Stimulated activated CD8-positive, alpha-beta memory T cell treated with anti-CD3 and anti-CD28 coated beads, Interleukin-2, amount 100 ng/mL, for 48 hours (primary cell): ENCODE data around the gene S100A16.

Experiments used
- DNase-seq, 2 donors: peaks; one replicate each; pipeline ENCODE4 v3.0.0-alpha.2; 2020; ENCODE audit warnings: low read depth in 2 of 2

Gene S100A16

DNA sequence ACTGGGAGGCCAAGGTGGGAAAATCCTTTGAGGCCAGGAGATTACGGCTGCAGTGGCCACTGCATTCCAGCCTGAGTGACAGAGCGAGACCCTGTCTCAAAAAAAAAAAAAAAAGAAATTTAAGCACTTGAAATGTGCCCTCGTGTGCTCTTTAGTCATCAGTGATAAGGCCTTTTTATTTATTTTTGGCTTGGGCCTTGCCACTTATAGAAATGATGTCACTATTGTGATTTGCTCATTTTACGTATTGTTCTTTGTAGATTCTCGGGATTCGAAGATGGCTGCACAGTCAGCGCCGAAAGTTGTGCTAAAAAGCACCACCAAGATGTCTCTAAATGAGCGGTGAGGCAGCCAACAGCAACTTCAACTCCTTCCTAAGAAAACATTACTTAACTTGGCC, 23.4 kb upstream of the S100A16 start:
- DNase-seq: no peak

- no peak for DNase-seq
Measured at GRCh38 chr1:153635872-153636271, 22.9 kb upstream of the S100A16 start.

- peak; percentile 88 to 97 for DNase-seq
Measured at GRCh38 chr1:153633754-153634665, 21.1 kb upstream of the S100A16 start, which contains the start of gene CHTOP. TSS of gene CHTOP (plus strand) at chr1:153634066. CDS start at chr1:153636589, 2,523 bp downstream.

DNA sequence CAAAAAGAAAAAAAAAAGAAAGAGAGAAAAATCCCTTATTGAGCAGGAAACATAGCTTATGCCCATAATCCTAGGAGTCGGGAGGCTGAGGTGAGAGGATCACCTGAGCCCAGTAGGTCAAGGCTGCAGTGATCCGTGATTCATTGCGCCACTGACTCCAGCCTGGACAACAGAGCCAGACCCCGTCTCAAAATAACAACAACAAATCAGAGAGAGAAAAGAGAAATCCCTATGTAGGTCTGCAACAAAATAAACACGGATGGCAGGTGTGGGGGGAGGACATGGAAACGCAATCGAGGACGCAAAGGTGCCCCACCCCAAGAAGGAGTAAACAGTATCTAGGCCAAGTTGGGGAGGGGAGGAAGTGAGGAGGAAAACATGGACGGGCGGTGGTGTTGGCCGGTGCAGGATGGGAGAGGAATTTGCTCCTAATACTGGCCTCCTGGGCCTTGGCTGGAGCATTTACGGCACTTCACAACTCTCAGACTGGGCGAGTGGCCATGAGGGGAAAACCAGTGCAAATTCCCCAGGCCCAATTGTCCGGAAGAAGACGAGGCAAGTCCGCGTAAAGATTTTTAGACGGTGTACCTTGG, 20.3 kb upstream of the S100A16 start:
- DNase-seq: no peak

DNA sequence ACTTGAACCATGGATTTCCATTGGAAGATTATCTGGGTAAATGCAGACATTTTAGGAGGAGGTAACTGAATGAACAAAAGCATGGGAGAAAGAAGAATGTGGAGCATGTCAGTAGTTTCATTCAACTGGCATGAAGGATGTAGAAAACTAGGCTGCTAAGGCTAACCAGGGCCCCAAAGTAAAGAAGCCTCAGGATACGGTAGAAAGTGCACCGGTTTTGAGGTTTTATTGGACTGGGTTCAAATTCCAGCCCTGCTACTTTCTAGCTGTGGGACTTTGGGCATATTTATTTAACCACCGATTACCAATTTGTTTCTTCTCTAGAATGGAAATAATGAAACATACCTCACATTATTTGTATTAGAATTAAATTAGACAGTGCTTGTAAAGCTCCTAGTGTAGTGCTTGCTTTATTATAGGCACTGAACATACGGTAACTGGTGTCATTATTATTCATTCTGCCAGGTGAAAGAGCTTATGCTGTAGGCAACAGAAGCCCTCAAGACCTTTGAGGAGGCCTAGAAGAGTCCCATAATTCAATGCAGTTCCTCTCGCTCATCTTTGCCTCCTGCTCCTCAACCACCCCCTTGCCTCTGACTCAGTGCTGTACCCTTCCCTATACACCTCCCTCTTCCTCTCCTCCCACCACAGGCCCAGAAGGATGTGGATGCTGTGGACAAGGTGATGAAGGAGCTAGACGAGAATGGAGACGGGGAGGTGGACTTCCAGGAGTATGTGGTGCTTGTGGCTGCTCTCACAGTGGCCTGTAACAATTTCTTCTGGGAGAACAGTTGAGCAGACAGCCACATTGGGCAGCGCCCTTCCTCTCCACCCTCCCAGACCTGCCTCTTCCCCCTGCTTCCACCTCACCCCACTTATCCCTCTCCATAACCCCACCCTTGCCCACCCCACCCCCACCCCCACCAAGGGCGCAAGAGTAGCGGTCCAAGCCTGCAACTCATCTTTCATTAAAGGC, 18.4 kb upstream of the S100A16 start:
- DNase-seq: no peak

- no peak for DNase-seq
Measured at GRCh38 chr1:153630384-153630783, 17.4 kb upstream of the S100A16 start.

DNA sequence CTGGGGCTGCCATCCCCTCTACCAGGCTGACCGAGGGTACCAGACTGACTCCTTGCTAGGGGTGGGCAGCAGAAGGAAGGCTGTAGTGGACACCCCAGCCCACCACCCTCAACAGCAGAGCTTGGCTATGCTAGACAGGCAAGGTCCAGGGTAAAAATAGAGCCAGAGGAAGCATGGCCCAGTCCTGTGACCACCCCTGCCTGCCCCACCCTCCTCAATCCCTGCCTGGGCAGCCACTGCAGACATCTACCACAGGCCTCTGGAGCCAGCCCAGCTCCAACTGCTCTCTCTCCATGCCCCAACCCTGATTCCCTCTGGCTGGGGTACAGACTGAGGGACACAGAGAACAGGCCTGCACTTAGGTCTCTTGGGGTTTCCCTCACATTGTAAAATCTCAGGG, 17.0 kb upstream of the S100A16 start:
- DNase-seq: no peak

- DNase-seq: no peak
Measured at GRCh38 chr1:153629343-153629665, 16.4 kb upstream of the S100A16 start.

DNA sequence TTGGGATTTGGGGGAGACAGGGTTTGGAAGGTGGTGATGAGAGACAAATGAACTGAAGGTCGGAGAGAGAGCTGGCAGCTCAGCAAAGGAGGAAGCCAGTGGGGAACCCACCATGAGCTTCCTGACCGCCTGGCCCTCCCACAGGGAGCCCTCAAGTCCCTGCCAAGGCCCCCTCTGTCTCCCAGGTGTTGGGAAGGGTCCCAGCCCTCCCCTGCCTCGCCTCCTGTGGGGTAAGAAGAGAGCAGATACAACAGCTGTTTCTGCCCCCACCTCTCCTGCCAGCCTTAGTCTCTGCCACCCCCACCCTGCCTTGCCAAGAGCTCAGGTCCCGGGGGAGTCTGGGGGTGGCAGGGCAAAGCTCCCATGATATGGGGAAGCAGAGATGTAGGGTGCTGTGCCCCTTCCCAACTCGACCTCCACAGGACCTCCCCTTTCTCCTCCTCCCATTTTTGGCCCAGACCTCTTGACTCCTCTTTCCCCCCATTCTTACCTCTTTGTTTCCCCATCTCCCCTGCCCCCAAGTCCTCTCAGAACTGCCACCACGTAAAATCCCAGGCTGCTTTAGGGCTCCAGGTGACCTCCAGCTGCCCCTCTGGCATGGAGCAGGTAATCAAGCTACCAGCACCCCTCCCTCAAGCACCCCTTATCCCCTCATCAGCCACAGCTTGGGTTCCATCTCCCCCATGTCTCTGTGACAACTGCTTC, 15.9 kb upstream of the S100A16 start:
- DNase-seq: no peak

DNA sequence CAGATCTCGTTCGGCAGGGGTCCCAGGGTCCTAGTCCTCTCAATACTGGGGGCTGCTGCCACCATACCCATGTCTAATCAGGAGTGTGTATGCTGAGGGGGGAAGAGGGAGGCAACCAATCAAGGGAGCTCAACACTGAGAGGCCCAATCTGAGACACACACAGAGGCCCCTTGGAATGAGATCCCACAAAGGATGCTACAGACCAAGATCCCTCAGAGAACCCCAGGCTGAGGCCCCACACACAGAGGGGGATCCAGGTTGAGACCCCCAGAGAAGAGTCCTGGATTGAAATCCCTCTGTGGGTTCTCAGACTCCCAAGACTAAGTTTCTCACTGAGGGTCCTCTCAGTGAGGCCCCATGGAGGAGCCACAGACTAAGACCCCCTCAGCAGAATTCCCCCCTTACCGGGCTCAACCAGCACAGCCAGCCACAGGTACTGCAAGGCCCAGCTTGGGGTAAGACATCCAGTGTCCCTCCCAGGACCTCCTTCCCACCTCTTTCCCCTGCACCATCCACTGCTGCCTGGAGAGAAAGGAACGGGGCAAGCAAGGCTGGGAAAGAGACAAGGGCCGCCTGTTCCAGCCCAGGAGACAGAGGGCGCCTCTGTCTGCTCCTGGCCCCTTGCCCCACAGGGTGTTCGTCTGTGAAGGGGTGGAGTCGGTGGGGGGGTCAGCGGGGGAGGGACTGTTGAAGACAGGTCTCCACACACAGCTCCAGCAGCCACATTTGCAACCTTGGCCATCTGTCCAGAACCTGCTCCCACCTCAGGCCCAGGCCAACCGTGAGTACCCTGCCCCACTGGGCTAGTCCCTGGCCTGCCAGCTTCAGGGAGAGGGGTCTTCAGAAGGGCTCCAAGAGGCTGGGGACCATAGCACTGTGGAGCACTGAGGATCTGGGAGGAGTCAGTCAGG, 15.0 kb upstream of the S100A16 start, which contains the start of gene S100A1:
Gene S100A1, plus strand, starts transcription at position 720 of the 912 bp plus-strand sequence. CDS start 2,088 bp downstream, outside the sequence.
- DNase-seq: no peak

- DNase-seq: no peak
Measured at GRCh38 chr1:153626904-153627714, 14.2 kb upstream of the S100A16 start, which contains the start of gene S100A13. TSS of gene S100A13 (minus strand) at chr1:153627505. CDS start at chr1:153626472, 1,033 bp downstream.

- no peak for DNase-seq
Measured at GRCh38 chr1:153626477-153626903, 13.6 kb upstream of the S100A16 start.

DNA sequence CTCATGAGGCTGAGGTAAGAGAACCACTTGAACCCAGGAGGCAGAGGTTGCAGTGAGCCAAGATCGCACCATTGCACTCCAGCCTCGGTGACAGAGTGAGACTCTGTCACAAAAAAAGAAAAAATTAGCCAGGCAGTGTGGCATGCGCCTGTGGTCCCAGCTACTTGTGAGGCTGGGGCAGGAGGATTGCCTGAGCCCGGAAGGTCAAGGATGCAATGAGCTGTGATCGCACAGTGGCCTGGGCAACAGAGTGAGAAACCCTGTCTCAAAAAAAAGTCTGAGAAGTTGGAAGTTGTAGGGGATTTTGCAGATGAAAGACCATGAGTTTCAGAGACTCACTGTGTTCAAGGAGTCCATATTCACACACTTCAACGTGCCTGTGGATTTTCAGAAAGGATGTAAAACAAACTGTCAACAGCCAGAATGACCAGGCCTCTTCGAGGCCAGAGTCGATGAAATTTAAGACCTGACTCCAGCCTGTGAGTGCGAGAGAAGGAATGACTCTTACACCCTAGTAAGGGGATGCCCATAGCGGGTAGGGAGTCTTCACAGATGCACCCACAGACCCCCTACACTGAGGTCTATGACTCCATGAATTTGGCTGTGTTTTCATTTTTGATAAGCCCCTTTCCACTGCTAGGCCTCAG, 12.2 kb upstream of the S100A16 start:
- DNase-seq: no peak

- no peak for DNase-seq
Measured at GRCh38 chr1:153623101-153623500, 10.2 kb upstream of the S100A16 start.

- no peak for DNase-seq
Measured at GRCh38 chr1:153619171-153619570, 6.2 kb upstream of the S100A16 start.

GRCh38 chr1:153617663-153618062, 4.7 kb upstream of the S100A16 start:
- peak in 1 of 2 donors; percentile 64 for DNase-seq

- no peak for DNase-seq
Measured at GRCh38 chr1:153616917-153617311, 4.0 kb upstream of the S100A16 start.

DNA sequence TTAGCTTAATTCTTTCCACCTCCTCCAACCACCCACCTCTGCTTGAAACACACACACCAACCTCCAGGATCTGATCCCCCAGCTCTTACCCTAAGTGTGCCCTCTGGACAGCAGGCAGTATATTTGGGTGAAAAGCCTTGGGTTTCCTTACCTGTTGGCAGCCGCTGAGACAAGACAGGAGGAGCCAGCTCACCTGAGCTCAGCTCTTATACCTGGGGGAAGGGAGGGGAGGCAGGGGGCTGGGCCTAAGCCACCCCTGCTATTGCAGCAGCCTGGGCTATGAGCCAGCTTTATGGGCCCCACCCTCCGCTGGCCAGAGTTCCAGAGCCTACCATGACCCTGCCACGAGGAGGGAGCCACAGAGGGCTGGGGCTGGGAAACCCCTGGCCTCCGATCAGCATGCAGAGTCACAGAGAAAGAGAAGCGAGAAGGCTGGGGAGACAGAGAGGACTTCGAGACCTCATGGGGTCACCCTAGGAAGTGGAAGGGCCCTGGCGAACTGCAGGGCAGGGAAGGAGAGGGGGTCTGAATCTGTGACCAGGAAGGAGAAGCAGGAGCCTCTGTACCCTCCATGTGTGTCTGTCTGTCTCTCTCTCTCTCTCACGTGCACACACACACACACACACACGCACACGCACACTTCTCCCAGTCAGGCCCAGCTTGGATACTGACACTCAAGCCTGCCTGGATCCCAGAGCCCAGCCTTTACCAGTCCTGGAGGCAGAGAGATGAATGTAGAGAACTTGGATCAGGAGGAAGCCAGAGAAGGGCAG, 3.4 kb upstream of the S100A16 start, which contains the start of gene S100A14:
Gene S100A14, minus strand, starts transcription at position 182 of the 773 bp plus-strand sequence. CDS start 467 bp downstream, outside the sequence.
- DNase-seq: no peak
